Chondrocyte (in vitro differentiated cells): ENCODE measurements around the gene STEAP2. TPM values are rescaled to one million over a fixed set of nuclear protein-coding genes. Genes with fewer than 3 reads are reported as not detected.
"Not testable (repeated sequence)": the region's sequence is repeated elsewhere in the genome, so short reads cannot be mapped to it uniquely, and the experiment has no call there.

Experiments
- DNase-seq: peaks from one replicate; pipeline ENCODE4 v3.0.0; 2021; ENCODE audit warnings: mixed read lengths, low spot score
- H3K27ac Mint-ChIP-seq: one replicate; pipeline ENCODE4 v1.8.0; 2021; ENCODE audit warnings: mild to moderate bottlenecking, moderate library complexity, mixed read lengths; ENCODE audit not compliant: unreplicated experiment
- H3K27me3 Mint-ChIP-seq: 2 replicates; pipeline ENCODE4 v1.8.0; 2021; ENCODE audit warnings: low read depth, mixed read lengths
- H3K36me3 Mint-ChIP-seq: 2 replicates; pipeline ENCODE4 v1.8.0; 2021; ENCODE audit warnings: low read depth, mixed read lengths
- H3K4me1 Mint-ChIP-seq: 2 replicates; pipeline ENCODE4 v1.8.0; 2021; ENCODE audit warnings: low read depth, mild to moderate bottlenecking, mixed read lengths
- H3K4me3 Mint-ChIP-seq: one replicate; pipeline ENCODE4 v1.8.0; 2021; ENCODE audit warnings: mild to moderate bottlenecking, moderate library complexity, mixed read lengths; ENCODE audit not compliant: unreplicated experiment
- H3K9me3 Mint-ChIP-seq: 2 replicates; pipeline ENCODE4 v1.8.0; 2021; ENCODE audit warnings: low read depth, mixed read lengths
- total RNA-seq: library from RNA; stranded (reverse); gene quantifications from 3 replicates; pipeline ENCODE4 v1.2.1, GENCODE V29; 2021
- TF ChIP-seq, protein P1 (sequence below): fragments of 200-600 bp; sonication (generic); IDR thresholded peaks from 2 replicates; pipeline ENCODE4 v1.5.0; 2021; ENCODE audit warnings: antibody characterized with exemption, mild to moderate bottlenecking, moderate library complexity

Gene STEAP2
- total RNA-seq, 1 donor from 2014 or later = 0.20 TPM

DNA sequence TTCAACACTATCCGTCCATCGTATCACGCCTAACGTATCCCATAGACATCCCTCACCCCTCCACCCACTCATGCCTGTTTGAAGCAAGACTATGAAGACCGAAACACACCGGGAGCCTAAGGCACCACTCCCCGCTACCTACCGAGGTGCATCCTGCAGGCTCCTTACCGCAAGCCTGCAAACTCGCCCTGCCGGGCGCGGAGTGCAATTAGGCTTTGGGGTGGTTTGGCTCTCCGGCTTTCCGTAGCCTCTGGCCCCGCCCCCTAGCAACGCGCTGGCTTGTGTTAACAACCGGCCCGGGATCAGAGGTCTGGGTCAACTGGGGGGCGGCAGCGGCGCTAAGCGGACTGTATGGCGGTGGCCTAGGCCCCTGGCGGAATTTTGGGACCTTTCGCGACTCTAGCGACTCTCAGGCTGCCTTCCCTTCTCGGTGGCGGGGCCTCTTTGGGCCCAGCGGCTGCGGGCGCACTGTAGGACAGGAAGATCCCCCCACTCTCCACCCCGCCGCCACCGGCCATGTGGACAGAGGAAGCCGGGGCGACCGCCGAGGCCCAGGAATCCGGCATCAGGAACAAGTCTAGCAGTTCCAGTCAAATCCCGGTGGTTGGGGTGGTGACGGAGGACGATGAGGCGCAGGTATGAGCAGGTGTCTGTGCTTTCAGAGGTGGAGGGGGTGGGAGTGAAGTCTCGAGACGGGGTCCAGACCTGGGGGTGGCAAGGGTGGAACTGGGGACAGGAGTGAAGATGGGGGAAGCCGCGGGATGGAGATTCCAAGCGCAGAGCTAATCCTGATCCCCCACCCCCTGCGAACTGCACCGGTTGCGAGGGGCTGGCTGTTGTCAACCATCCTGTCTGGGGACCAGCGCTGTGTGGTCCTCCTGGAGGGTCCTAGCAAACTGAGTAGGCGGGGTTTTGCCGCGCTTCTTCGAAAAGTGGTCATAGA, 33.6 kb downstream of the STEAP2 start, which contains the start of gene CFAP69:
TSS of gene CFAP69 (plus strand) at position 266 of the 943 bp plus-strand sequence. CDS start at position 517, 251 bp downstream.
- Mint-ChIP-seq H3K27ac (no peak within 1 kb of the TSS), H3K4me3 (peak within 1 kb of the TSS; percentile 73), H3K4me1 (peaks cover 13% of the 10 kb centered on the region), H3K9me3 (no peaks in the 10 kb centered on the region), H3K36me3 (no peaks in the 10 kb centered on the region), H3K27me3 (peaks cover 57% of the 10 kb centered on the region)
- TF ChIP-seq, protein P1, sequence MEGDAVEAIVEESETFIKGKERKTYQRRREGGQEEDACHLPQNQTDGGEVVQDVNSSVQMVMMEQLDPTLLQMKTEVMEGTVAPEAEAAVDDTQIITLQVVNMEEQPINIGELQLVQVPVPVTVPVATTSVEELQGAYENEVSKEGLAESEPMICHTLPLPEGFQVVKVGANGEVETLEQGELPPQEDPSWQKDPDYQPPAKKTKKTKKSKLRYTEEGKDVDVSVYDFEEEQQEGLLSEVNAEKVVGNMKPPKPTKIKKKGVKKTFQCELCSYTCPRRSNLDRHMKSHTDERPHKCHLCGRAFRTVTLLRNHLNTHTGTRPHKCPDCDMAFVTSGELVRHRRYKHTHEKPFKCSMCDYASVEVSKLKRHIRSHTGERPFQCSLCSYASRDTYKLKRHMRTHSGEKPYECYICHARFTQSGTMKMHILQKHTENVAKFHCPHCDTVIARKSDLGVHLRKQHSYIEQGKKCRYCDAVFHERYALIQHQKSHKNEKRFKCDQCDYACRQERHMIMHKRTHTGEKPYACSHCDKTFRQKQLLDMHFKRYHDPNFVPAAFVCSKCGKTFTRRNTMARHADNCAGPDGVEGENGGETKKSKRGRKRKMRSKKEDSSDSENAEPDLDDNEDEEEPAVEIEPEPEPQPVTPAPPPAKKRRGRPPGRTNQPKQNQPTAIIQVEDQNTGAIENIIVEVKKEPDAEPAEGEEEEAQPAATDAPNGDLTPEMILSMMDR = peak; percentile 50
- peak; percentile 95 for DNase-seq

DNA sequence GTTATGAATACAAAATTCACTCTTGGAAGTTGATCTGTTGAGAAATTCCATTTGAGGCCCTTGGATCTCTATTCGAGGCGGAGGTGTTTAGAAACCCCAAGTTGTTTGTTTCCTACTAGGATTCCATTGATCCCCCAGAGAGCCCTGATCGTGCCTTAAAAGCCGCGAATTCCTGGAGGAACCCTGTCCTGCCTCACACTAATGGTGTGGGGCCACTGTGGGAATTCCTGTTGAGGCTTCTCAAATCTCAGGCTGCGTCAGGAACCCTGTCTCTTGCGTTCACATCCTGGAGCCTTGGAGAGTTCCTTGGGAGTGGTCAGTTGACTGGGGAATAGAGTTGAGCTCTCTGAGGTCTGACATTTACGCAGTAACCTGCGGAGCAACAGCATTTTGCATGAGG, 34.6 kb downstream of the STEAP2 start:
- Mint-ChIP-seq H3K27me3 (peaks cover 61% of the 10 kb centered on the region), H3K9me3 (no peaks in the 10 kb centered on the region), H3K27ac (no peak overlapping the region), H3K4me3 (peak overlapping the region; percentile 73), H3K36me3 (no peaks in the 10 kb centered on the region), H3K4me1 (peaks cover 13% of the 10 kb centered on the region)
- TF ChIP-seq, protein P1 = no peak
- DNase-seq = no peak

DNA sequence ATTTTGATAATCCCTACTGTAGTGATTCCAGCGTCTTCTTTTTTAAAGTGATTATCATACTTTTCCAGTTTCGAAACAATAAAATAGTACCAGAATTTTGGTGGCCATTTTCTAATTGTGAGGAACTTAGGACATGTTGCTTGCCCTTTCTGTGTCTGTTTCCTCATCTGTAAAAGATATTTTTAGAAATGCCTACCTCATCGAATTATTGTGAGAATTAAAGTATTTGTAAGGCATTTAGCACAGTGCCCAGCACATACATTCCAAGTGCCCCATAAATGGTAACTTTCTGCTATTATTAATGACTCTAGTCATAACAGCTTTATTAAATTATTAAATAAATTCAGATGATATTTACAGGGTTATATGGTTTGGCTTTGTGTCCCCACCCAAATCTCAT, 37.2 kb downstream of the STEAP2 start:
- TF ChIP-seq, protein P1 = no peak
- H3K9me3 Mint-ChIP-seq = no peaks in the 10 kb centered on the region
- no peak overlapping the region for H3K4me3 Mint-ChIP-seq
- H3K36me3 Mint-ChIP-seq = no peaks in the 10 kb centered on the region
- no peak overlapping the region for H3K27ac Mint-ChIP-seq
- H3K27me3 Mint-ChIP-seq = peaks cover 49% of the 10 kb centered on the region
- DNase-seq = no peak
- H3K4me1 Mint-ChIP-seq = peaks cover 13% of the 10 kb centered on the region

DNA sequence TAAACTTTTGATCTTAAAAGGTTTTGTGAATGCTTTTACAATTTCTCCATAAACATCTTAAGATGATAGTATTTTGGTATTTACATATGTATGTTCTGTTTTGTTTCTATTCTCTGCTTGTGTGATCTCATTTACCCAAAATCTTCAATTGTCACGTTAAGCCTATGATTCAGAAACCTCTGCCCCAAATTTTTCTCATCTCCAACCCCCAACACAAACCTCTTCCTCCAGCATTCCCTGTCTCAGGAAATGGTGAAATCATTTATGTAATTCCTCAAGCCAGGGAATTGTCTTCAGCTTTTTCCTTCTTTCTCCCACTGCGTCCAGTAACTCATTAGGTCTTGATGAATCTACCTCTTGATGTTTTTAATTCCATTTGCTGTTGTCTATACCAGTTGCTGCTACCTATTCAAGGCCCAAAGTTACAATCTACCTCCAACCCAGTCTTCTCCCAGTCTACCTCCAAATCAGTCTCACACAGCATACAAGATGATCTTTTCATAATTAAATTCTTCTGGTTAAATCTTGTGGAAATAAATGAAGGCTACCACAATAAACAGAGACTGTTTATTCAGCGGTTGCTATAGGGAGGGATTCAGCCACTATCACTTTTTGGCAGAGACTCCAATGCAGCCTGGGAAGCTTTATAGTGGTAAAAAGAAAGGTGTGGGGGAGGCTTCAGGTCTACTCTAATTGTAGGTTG, 39.2 kb downstream of the STEAP2 start:
- Mint-ChIP-seq H3K4me1 (peaks cover 3% of the 10 kb centered on the region), H3K27ac (no peak overlapping the region), H3K27me3 (peaks cover 49% of the 10 kb centered on the region), H3K36me3 (no peaks in the 10 kb centered on the region), H3K9me3 (peaks cover under 1% of the 10 kb centered on the region), H3K4me3 (no peak overlapping the region)
- TF ChIP-seq, protein P1 = no peak
- DNase-seq = no peak

DNA sequence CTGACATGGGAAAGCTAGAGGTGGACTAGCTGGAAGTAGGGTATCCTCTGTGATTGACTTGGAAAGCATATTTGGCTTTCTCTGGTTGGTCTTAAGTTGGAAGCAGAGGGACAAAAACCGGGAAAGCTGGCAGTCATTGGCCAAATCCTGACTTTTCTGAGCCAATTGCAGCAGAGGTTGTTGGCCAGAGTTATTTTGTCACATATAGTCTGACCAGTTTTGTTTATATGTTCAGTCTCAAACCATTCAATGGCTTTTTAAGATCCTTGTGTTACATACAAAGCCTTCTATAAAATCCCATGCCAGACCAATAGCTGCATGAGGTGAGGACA, 39.7 kb downstream of the STEAP2 start:
- peaks cover 47% of the 10 kb centered on the region for H3K27me3 Mint-ChIP-seq
- TF ChIP-seq, protein P1 = no peak
- DNase-seq = no peak
- H3K4me3 Mint-ChIP-seq = no peak overlapping the region
- peaks cover 3% of the 10 kb centered on the region for H3K9me3 Mint-ChIP-seq
- no peaks in the 10 kb centered on the region for H3K4me1 Mint-ChIP-seq
- H3K27ac Mint-ChIP-seq = no peak overlapping the region
- H3K36me3 Mint-ChIP-seq = no peaks in the 10 kb centered on the region

DNA sequence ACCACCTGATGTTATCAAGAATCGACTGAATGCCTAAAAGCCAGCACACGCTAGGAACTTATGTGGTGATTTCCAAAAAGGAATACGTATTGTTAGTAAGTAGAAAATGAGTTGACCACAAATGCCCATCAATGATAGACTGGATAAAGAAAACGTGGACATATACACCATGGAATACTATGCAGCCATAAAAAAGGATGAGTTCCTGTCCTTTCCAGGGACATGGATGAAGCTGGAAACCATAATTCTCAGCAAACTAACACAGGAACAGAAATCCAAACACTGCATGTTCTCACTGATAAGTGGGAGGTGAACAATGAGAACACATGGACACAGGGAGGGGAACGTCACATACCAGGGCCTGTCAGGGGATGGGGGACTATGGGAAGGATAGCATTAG, 44.5 kb downstream of the STEAP2 start:
- H3K36me3 Mint-ChIP-seq, H3K9me3 Mint-ChIP-seq, H3K4me1 Mint-ChIP-seq, DNase-seq, H3K27ac Mint-ChIP-seq, H3K4me3 Mint-ChIP-seq: not testable (repeated sequence)
- peaks cover 40% of the 10 kb centered on the region for H3K27me3 Mint-ChIP-seq
